Measurements from ENCODE around the gene BTBD2. TPM values are rescaled to one million over a fixed set of nuclear protein-coding genes. Genes with fewer than 3 reads are reported as not detected.

Gene BTBD2
- total and polyA plus RNA-seq, 7 donors, result 31.9 to 82.8 (median 46.2) TPM

GRCh38 chr19:1952635-1953034 lies 62.9 kb downstream of the BTBD2 start:
- TF ChIP-seq POLR2AphosphoS5 (IDR thresholded peaks at IDR 0.05) (no peak), POLR2A (IDR thresholded peaks at IDR 0.05) (no peak), CTCF (IDR thresholded peaks at IDR 0.05) (no peak), EP300 (IDR thresholded peaks at IDR 0.05) (no peak)
- WGBS, 2 donors, result 93% methylated on average over 21 of the region's 21 CpGs
- intact Hi-C loops (cut with DNase I), result no loop called here
- Histone ChIP-seq H3K27me3 (no peaks in the 10 kb centered on the region), H3K27ac (no peak overlapping the region), H3K4me3 (no peak overlapping the region), H3K4me1 (peaks cover 0 to 13% (median 8%) of the 10 kb centered on the region in 4 donors), H3K36me3 (peaks cover 0 to 13% (median 4%) of the 10 kb centered on the region in 4 donors), H3K9me3 (no peaks in the 10 kb centered on the region)
- no peak for DNase-seq

DNA sequence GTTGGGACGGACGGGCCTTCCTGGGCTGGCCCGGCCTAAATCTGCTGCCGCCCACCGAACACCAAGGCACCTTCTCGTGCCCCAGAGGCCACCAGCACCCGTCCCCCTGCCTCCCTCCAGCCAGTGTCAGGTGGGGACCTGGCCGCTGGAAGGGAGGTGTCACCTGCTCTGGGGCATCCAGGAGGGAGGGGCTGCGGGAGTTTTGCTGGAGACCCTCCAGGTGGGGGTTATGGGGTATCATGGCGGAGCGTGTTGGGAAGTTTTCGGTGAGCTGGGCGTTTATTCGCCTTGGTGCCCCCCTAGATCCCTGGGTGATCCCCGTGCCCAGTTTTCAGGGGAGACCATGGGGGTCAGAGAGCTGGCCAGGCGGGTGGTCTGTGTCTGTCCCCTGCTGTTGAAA lies 64.9 kb downstream of the BTBD2 start:
- no peaks in the 10 kb centered on the region for H3K27me3 ChIP-seq
- DNase-seq, result no peak
- no peak overlapping the region for H3K4me3 ChIP-seq
- TF ChIP-seq EP300 (IDR thresholded peaks at IDR 0.05) (no peak), CTCF (IDR thresholded peaks at IDR 0.05) (no peak), POLR2A (IDR thresholded peaks at IDR 0.05) (no peak), POLR2AphosphoS5 (IDR thresholded peaks at IDR 0.05) (no peak)
- H3K36me3 ChIP-seq, result peaks cover 0 to 13% (median 4%) of the 10 kb centered on the region in 4 donors
- H3K4me1 ChIP-seq, result peaks cover 0 to 4% (median 0%) of the 10 kb centered on the region in 4 donors
- no peak overlapping the region for H3K27ac ChIP-seq
- 96 to 97% methylated on average over 16 of the region's 16 CpGs for WGBS, 2 donors
- intact Hi-C loops (cut with DNase I), result no loop called here
- no peaks in the 10 kb centered on the region for H3K9me3 ChIP-seq

DNA sequence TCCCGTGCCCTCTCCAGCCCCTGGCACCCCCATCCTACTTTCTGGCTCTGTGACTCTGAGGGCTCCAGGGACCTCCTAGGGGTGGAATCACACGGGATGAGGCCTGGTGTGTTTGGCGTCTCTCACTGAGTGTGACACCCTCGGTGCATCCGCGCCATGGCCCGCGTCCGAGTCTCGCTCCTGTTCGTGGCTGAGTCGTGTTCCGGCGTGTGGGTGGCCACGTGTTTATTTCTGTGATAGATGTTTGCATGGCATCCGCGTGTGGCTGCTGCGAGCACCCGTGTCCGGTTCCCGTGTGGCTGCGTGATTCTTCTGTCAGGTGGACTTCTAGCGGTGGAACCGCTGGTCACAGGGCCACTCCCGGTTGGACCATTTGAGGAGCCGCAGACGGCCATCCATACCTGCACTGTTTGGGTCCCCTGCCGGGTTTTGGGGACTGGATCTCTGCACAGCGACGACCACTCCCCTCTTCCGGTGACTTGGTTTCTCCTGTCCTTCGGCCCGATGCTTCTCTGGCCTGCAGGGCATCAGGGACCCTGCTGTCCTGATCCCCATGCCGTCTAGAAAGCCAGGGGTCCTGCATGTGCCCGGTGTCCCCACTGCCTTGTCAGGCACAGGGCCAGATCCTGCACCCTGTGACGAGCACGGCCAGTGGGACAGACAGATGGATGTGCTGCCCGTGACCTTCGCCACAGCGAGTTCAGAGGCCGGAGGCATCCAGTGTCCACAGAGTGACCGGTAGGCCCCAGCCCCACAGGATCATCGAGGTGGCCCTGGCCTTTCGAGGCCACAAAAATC lies 66.0 kb downstream of the BTBD2 start:
- H3K4me3 ChIP-seq, result no peak overlapping the region
- intact Hi-C loops (cut with DNase I), result no loop called here
- DNase-seq, result no peak
- WGBS, 2 donors, result 96 to 97% methylated on average over 44 of the region's 44 CpGs
- peaks cover 0 to 13% (median 4%) of the 10 kb centered on the region in 4 donors for H3K36me3 ChIP-seq
- peaks cover 0 to 7% (median under 1%) of the 10 kb centered on the region in 4 donors for H3K4me1 ChIP-seq
- H3K27ac ChIP-seq, result no peak overlapping the region
- no peaks in the 10 kb centered on the region for H3K27me3 ChIP-seq
- H3K9me3 ChIP-seq, result no peaks in the 10 kb centered on the region
- TF ChIP-seq POLR2A (IDR thresholded peaks at IDR 0.05) (no peak), POLR2AphosphoS5 (IDR thresholded peaks at IDR 0.05) (no peak), EP300 (IDR thresholded peaks at IDR 0.05) (no peak), CTCF (IDR thresholded peaks at IDR 0.05) (no peak)

DNA sequence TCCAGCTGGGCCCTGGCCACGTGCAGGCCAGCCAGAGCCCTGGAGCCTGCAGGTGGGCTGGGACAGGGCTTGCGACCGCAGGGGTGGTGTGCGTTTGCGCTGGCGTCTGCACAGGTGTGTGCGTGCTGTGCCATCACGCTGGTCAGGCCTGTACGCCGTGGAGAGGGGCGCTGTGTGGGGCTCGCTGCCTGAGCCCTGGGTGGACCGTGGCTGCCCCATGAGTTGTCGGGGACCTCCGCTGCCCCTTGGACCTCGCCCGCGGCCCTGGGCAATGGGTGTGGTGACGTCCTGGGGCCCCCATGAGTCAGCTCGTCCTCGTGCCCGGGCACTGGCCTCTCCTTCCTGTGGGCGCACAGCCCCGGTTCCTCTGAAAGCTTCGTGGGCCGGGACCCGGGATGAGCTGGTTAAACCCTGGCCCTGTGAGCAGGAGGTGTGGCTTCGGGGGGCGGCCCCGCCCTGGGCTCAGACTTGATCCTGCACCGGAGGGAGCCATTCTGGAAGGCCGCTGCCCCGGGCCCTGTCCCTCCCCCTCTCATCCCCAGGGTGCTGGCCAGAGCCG lies 67.8 kb downstream of the BTBD2 start:
- Histone ChIP-seq H3K9me3 (no peaks in the 10 kb centered on the region), H3K4me1 (peaks cover 0 to 25% (median 18%) of the 10 kb centered on the region in 4 donors), H3K36me3 (peaks cover 0 to 7% (median 2%) of the 10 kb centered on the region in 4 donors), H3K27ac (no peak overlapping the region), H3K4me3 (no peak overlapping the region), H3K27me3 (no peaks in the 10 kb centered on the region)
- intact Hi-C loops (cut with DNase I), result no loop called here
- no peak for DNase-seq
- TF ChIP-seq EP300 (IDR thresholded peaks at IDR 0.05) (no peak), POLR2AphosphoS5 (IDR thresholded peaks at IDR 0.05) (no peak), CTCF (IDR thresholded peaks at IDR 0.05) (no peak), POLR2A (IDR thresholded peaks at IDR 0.05) (no peak)
- WGBS, 2 donors, result 85 to 87% methylated on average over 34 of the region's 34 CpGs

Data from sigmoid colon (tissue), 7 donors.